SK-N-SH treated with all-trans-retinoic acid at 6 μM for 48 hours (cell line): Measurements from ENCODE around the gene CDC45.

Source experiments
- ATAC-seq: fragments of 200-7000 bp; cut with Tn5 transposase; 3 replicates; pipeline ENCODE4 v1.9.1; 2020; ENCODE audit warnings: mild to moderate bottlenecking, moderate library complexity
- ARNTL ChIP-seq: fragments of 450-650 bp; formaldehyde crosslinking; IDR thresholded peaks from 2 replicates; pipeline ENCODE4 v1.5.0; 2020; ENCODE audit warnings: low read depth, mild to moderate bottlenecking, moderate library complexity, borderline replicate concordance
- BACH2 ChIP-seq: fragments of 250-450 bp; sonication (Bioruptor Pico); IDR thresholded peaks from 2 replicates; pipeline ENCODE4 v1.9.0; 2021; ENCODE audit warnings: mild to moderate bottlenecking, borderline replicate concordance
- CREB5 ChIP-seq: fragments of 250-450 bp; sonication (Bioruptor Pico); IDR thresholded peaks from 2 replicates; pipeline ENCODE4 v1.5.1; 2020; ENCODE audit warnings: low read depth, mild to moderate bottlenecking, moderate library complexity
- CSDC2 ChIP-seq: fragments of 250-450 bp; sonication (Bioruptor Pico); IDR thresholded peaks from 2 replicates; pipeline ENCODE4 v1.5.0; 2020; ENCODE audit warnings: mild to moderate bottlenecking, moderate library complexity
- CSRNP3 ChIP-seq: fragments of 250-450 bp; sonication (Bioruptor Pico); IDR thresholded peaks from 2 replicates; pipeline ENCODE4 v1.5.1; 2021; ENCODE audit warnings: mild to moderate bottlenecking, moderate library complexity
- ESRRG ChIP-seq: fragments of 250-450 bp; sonication (Bioruptor Pico); IDR thresholded peaks from 2 replicates; pipeline ENCODE4 v1.6.1; 2021; ENCODE audit warnings: mild to moderate bottlenecking
- GLIS3 ChIP-seq: fragments of 250-450 bp; sonication (Bioruptor Pico); IDR thresholded peaks from 2 replicates; pipeline ENCODE4 v1.5.0; 2020; ENCODE audit warnings: mild to moderate bottlenecking, moderate library complexity
- ISL1 ChIP-seq: fragments of 250-450 bp; sonication (Bioruptor Pico); IDR thresholded peaks from 2 replicates; pipeline ENCODE4 v2.1.2; 2022; ENCODE audit warnings: mild to moderate bottlenecking, moderate library complexity
- OSR1 ChIP-seq: fragments of 250-450 bp; sonication (Bioruptor Pico); IDR thresholded peaks from 2 replicates; pipeline ENCODE4 v1.8.0; 2022; ENCODE audit warnings: moderate library complexity, mild to moderate bottlenecking, inconsistent platforms
- PPARA ChIP-seq: fragments of 250-450 bp; sonication (Bioruptor Pico); IDR thresholded peaks from 2 replicates; pipeline ENCODE4 v1.5.0; 2020; ENCODE audit warnings: mild to moderate bottlenecking, borderline replicate concordance
- RARB ChIP-seq: fragments of 250-450 bp; sonication (Bioruptor Pico); IDR thresholded peaks from 2 replicates; pipeline ENCODE4 v1.8.0; 2021; ENCODE audit warnings: mild to moderate bottlenecking, moderate library complexity
- SNAI2 ChIP-seq: fragments of 250-450 bp; sonication (Bioruptor Pico); IDR thresholded peaks from 2 replicates; pipeline ENCODE4 v1.5.0; 2020; ENCODE audit warnings: mild to moderate bottlenecking, moderate library complexity
- TCF4 ChIP-seq: fragments of 250-450 bp; sonication (Bioruptor Pico); IDR thresholded peaks from 2 replicates; pipeline ENCODE4 v1.8.0; 2021; ENCODE audit warnings: mild to moderate bottlenecking, moderate library complexity, borderline replicate concordance
- TOX ChIP-seq: fragments of 250-450 bp; sonication (Bioruptor Pico); IDR thresholded peaks from 2 replicates; pipeline ENCODE4 v1.8.0; 2021; ENCODE audit warnings: mild to moderate bottlenecking, moderate library complexity, borderline replicate concordance
- TSHZ2 ChIP-seq: fragments of 250-450 bp; sonication (Bioruptor Pico); IDR thresholded peaks from 2 replicates; pipeline ENCODE4 v1.5.0; 2020; ENCODE audit warnings: mild to moderate bottlenecking, moderate library complexity
- ZC3H10 ChIP-seq: fragments of 250-450 bp; sonication (Bioruptor Pico); IDR thresholded peaks from 2 replicates; pipeline ENCODE4 v1.5.1; 2021; ENCODE audit warnings: mild to moderate bottlenecking, moderate library complexity
- ZFP3 ChIP-seq: fragments of 250-450 bp; sonication (Bioruptor Pico); IDR thresholded peaks from 2 replicates; pipeline ENCODE4 v1.5.0; 2020; ENCODE audit warnings: mild to moderate bottlenecking, moderate library complexity
- ZFP30 ChIP-seq: fragments of 450-650 bp; formaldehyde crosslinking; IDR thresholded peaks from 2 replicates; pipeline ENCODE4 v1.5.0; 2022; ENCODE audit warnings: mild to moderate bottlenecking, moderate library complexity
- ZNF565 ChIP-seq: fragments of 450-650 bp; formaldehyde crosslinking; conservative IDR thresholded peaks from 2 replicates; pipeline ENCODE4 v1.5.0; 2020; ENCODE audit warnings: low read depth, mild to moderate bottlenecking, moderate library complexity
- ZNF70 ChIP-seq: fragments of 450-650 bp; formaldehyde crosslinking; IDR thresholded peaks from 2 replicates; pipeline ENCODE4 v1.5.0; 2020; ENCODE audit warnings: mild to moderate bottlenecking, moderate library complexity
- ZNF8 ChIP-seq: fragments of 450-650 bp; formaldehyde crosslinking; IDR thresholded peaks from 2 replicates; pipeline ENCODE4 v1.5.0; 2020; ENCODE audit warnings: mild to moderate bottlenecking, moderate library complexity
- TF ChIP-seq, protein P1 (sequence below): fragments of 250-450 bp; sonication (Bioruptor Pico); IDR thresholded peaks from 2 replicates; pipeline ENCODE4 v1.8.0; 2020; ENCODE audit warnings: mild to moderate bottlenecking, moderate library complexity, borderline replicate concordance
- TF ChIP-seq, protein P2 (sequence below): fragments of 250-450 bp; sonication (Bioruptor Pico); IDR thresholded peaks from 2 replicates; pipeline ENCODE4 v1.8.0; 2021; ENCODE audit warnings: low read depth, mild to moderate bottlenecking, moderate library complexity, borderline replicate concordance

The CDC45 gene

GRCh38 chr22:19499880-19500242 is 20.1 kb downstream of the CDC45 start:
- no peak for ATAC-seq
- TF ChIP-seq ARNTL (CRISPR knock-in tag) = no peak
- no peak for TF ChIP-seq ZFP30
- TF ChIP-seq ZNF70 = no peak
- TF ChIP-seq, protein P1, sequence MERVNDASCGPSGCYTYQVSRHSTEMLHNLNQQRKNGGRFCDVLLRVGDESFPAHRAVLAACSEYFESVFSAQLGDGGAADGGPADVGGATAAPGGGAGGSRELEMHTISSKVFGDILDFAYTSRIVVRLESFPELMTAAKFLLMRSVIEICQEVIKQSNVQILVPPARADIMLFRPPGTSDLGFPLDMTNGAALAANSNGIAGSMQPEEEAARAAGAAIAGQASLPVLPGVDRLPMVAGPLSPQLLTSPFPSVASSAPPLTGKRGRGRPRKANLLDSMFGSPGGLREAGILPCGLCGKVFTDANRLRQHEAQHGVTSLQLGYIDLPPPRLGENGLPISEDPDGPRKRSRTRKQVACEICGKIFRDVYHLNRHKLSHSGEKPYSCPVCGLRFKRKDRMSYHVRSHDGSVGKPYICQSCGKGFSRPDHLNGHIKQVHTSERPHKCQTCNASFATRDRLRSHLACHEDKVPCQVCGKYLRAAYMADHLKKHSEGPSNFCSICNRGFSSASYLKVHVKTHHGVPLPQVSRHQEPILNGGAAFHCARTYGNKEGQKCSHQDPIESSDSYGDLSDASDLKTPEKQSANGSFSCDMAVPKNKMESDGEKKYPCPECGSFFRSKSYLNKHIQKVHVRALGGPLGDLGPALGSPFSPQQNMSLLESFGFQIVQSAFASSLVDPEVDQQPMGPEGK = no peak
- no peak for TF ChIP-seq ZNF8 (CRISPR knock-in tag)
- no peak for TF ChIP-seq ESRRG (CRISPR knock-in tag)
- TF ChIP-seq ZC3H10 = no peak
- TF ChIP-seq TOX (CRISPR knock-in tag) = no peak
- TF ChIP-seq CREB5 (CRISPR knock-in tag) = no peak
- no peak for TF ChIP-seq TCF4 (CRISPR knock-in tag)
- TF ChIP-seq BACH2 (CRISPR knock-in tag) = no peak
- TF ChIP-seq, protein P2, sequence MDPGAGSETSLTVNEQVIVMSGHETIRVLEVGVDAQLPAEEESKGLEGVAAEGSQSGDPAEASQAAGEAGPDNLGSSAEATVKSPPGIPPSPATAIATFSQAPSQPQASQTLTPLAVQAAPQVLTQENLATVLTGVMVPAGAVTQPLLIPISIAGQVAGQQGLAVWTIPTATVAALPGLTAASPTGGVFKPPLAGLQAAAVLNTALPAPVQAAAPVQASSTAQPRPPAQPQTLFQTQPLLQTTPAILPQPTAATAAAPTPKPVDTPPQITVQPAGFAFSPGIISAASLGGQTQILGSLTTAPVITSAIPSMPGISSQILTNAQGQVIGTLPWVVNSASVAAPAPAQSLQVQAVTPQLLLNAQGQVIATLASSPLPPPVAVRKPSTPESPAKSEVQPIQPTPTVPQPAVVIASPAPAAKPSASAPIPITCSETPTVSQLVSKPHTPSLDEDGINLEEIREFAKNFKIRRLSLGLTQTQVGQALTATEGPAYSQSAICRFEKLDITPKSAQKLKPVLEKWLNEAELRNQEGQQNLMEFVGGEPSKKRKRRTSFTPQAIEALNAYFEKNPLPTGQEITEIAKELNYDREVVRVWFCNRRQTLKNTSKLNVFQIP (CRISPR knock-in tag) = no peak
- no peak for TF ChIP-seq RARB (CRISPR knock-in tag)
- TF ChIP-seq CSDC2 (CRISPR knock-in tag) = no peak
- TF ChIP-seq OSR1 = no peak
- no peak for TF ChIP-seq ISL1
- no peak for TF ChIP-seq ZNF565 (CRISPR knock-in tag)
- no peak for TF ChIP-seq PPARA (CRISPR knock-in tag)
- no peak for TF ChIP-seq ZFP3 (CRISPR knock-in tag)
- no peak for TF ChIP-seq CSRNP3 (CRISPR knock-in tag)

DNA sequence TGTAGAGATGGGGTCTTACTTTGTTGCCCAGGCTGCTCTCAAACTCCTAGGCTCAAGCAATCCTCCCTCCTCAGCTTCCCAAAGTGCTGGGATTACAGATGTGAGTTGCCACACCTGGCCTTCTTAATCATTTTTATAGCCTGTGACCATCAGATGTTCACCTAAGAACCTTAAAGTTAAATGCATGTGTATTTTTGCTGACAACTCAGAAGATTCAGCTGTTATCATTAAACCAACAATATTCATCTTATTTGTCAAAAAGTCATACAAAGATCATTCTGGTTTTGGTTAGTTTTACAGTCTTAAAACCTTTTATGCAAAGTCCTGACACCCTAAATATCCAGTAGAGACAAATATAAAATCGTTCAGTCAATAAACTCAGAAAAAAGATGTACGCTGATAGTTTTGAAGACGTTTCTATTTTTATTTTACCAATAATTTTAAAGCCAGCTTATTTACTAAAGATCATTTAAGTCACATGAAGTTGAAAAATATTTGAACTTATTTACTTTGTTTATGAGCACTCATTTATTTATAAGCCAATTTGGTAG is 22.3 kb downstream of the CDC45 start:
- no peak for ATAC-seq
- no peak for TF ChIP-seq SNAI2 (CRISPR knock-in tag)
- no peak for TF ChIP-seq CREB5 (CRISPR knock-in tag)
- TF ChIP-seq ESRRG (CRISPR knock-in tag) = no peak
- TF ChIP-seq ZNF70 = no peak
- TF ChIP-seq TOX (CRISPR knock-in tag) = no peak
- TF ChIP-seq, all 23 proteins: peak for 0

GRCh38 chr22:19503367-19503766 is 23.6 kb downstream of the CDC45 start:
- ATAC-seq = no peak
- TF ChIP-seq TSHZ2 (CRISPR knock-in tag) (no peak), ZNF8 (CRISPR knock-in tag) (no peak), RARB (CRISPR knock-in tag) (no peak), OSR1 (no peak), TOX (CRISPR knock-in tag) (no peak), ISL1 (no peak), SNAI2 (CRISPR knock-in tag) (no peak), GLIS3 (CRISPR knock-in tag) (no peak), CSRNP3 (CRISPR knock-in tag) (no peak), ZC3H10 (no peak), ESRRG (CRISPR knock-in tag) (no peak), ZNF70 (no peak), CSDC2 (CRISPR knock-in tag) (no peak), PPARA (CRISPR knock-in tag) (no peak), ZFP3 (CRISPR knock-in tag) (no peak), BACH2 (CRISPR knock-in tag) (no peak)
- TF ChIP-seq, protein P2 (CRISPR knock-in tag) = no peak
